A549 (cell line): ENCODE measurements around the gene FSD1. TPM values are rescaled to one million over a fixed set of nuclear protein-coding genes. Genes with fewer than 3 reads are reported as not detected.

Experiments
- ATAC-seq, 2 experiments: fragments of 200-7000 bp in 1 of 2; fragments of >200 bp in 1 of 2; cut with Nextera tagmentation in 1 of 2; cut with Tn5 transposase in 1 of 2; 3 replicates each; pipeline versions ENCODE4 v1.8.0 to v1.9.1; 2018 to 2020; ENCODE audit warnings: mild to moderate bottlenecking in 1 of 2, moderate library complexity in 1 of 2
- CTCF ChIA-PET: fragments of 300-600 bp; sonication (Branson Sonifier 250); formaldehyde crosslinking; extraction: SDS; loops from one replicate; lab custom pipeline; 2021; ENCODE audit warnings: antibody characterized with exemption, inconsistent platforms; lab: Yijun Ruan, JAX
- POLR2A ChIA-PET: fragments of 350-600 bp; formaldehyde crosslinking; extraction: SDS; loops from one replicate; lab custom pipeline; 2021; ENCODE audit warnings: antibody characterized with exemption, inconsistent platforms; lab: Yijun Ruan, JAX
- DNase-seq, 2 experiments: peaks; one replicate each; pipeline versions ENCODE4 v3.0.0 to v3.0.0-alpha.2; 2011 to 2016; ENCODE audit warnings: low read depth in 1 of 2, low spot score in 1 of 2
- FAIRE-seq: peaks from 2 replicates; lab custom pipeline; 2011; peaks lifted over from hg19 to GRCh38; lab: Jason Lieb, UNC
- H3K27ac ChIP-seq, 2 experiments: fragments of >200 bp; sonication (Bioruptor Twin); formaldehyde crosslinking; 3 replicates each; pipeline ENCODE4 v1.5.1; 2016 to 2017
- H3K4me1 ChIP-seq: fragments of >200 bp; sonication (Bioruptor Twin); formaldehyde crosslinking; 3 replicates; pipeline ENCODE4 v1.6.1; 2016
- H3K4me2 ChIP-seq: fragments of >200 bp; sonication (Bioruptor Twin); formaldehyde crosslinking; 3 replicates; pipeline ENCODE4 v1.6.1; 2016
- H3K4me3 ChIP-seq: fragments of >200 bp; sonication (Bioruptor Twin); formaldehyde crosslinking; 3 replicates; pipeline ENCODE4 v1.5.1; 2016
- H3K9me3 ChIP-seq: fragments of >200 bp; sonication (Bioruptor Twin); formaldehyde crosslinking; 3 replicates; pipeline ENCODE4 v1.6.1; 2016
- ATOH8 ChIP-seq: fragments of 250-450 bp; sonication (Bioruptor Pico); IDR thresholded peaks from 2 replicates; pipeline ENCODE4 v1.5.0; 2020; ENCODE audit warnings: low read depth, mild to moderate bottlenecking, moderate library complexity
- BHLHE40 ChIP-seq: IDR thresholded peaks from 2 replicates; pipeline ENCODE4 v1.6.1; 2012; ENCODE audit warnings: low read depth, low read length, inconsistent platforms
- CBX8 ChIP-seq: fragments of 200-600 bp; sonication (generic); IDR thresholded peaks from 2 replicates; pipeline ENCODE4 v1.6.1; 2016
- CHD2 ChIP-seq: fragments of 150-350 bp; IDR thresholded peaks from 2 replicates; pipeline ENCODE4 v1.6.1; 2014; ENCODE audit warnings: low read length; ENCODE audit not compliant: partially characterized antibody
- CTCF ChIP-seq: fragments of >200 bp; sonication (Bioruptor Twin); formaldehyde crosslinking; IDR thresholded peaks from 3 replicates; pipeline ENCODE4 v1.5.1; 2016
- E2F6 ChIP-seq: IDR thresholded peaks from 2 replicates; pipeline ENCODE4 v1.6.1; 2012; ENCODE audit warnings: low read depth, borderline replicate concordance
- EHF ChIP-seq: fragments of 250-450 bp; sonication (Bioruptor Pico); IDR thresholded peaks from 2 replicates; pipeline ENCODE4 v1.5.0; 2020; ENCODE audit warnings: mild to moderate bottlenecking
- EHMT2 ChIP-seq: fragments of 200-600 bp; sonication (generic); IDR thresholded peaks from 2 replicates; pipeline ENCODE4 v1.6.1; 2016; ENCODE audit warnings: antibody characterized with exemption, low read depth, mild to moderate bottlenecking, moderate library complexity
- HEYL ChIP-seq: fragments of 250-450 bp; sonication (Bioruptor Pico); IDR thresholded peaks from 2 replicates; pipeline ENCODE4 v1.8.0; 2021; ENCODE audit warnings: mild to moderate bottlenecking, moderate library complexity
- HOXA7 ChIP-seq: fragments of 250-450 bp; sonication (Bioruptor Pico); IDR thresholded peaks from 2 replicates; pipeline ENCODE4 v1.5.0; 2020; ENCODE audit warnings: mild to moderate bottlenecking, moderate library complexity
- HOXB13 ChIP-seq: fragments of 250-450 bp; sonication (Bioruptor Pico); IDR thresholded peaks from 2 replicates; pipeline ENCODE4 v1.5.0; 2020; ENCODE audit warnings: low read depth, mild to moderate bottlenecking, moderate library complexity
- KDM5A ChIP-seq: fragments of 200-600 bp; sonication (generic); IDR thresholded peaks from 2 replicates; pipeline ENCODE4 v1.6.1; 2016; ENCODE audit warnings: antibody characterized with exemption, mild to moderate bottlenecking
- MAX ChIP-seq: IDR thresholded peaks from 2 replicates; pipeline ENCODE4 v1.6.1; 2012
- NFE2L2 ChIP-seq: fragments of 150-350 bp; conservative IDR thresholded peaks from 2 replicates; pipeline ENCODE4 v1.6.1; 2014; ENCODE audit warnings: low read length
- NR3C1 ChIP-seq: fragments of >200 bp; sonication (Bioruptor Twin); formaldehyde crosslinking; IDR thresholded peaks from 3 replicates; pipeline ENCODE4 v1.6.1; 2017
- PBX3 ChIP-seq: IDR thresholded peaks from 2 replicates; pipeline ENCODE4 v1.6.1; 2012
- POLR2A ChIP-seq: IDR thresholded peaks from 2 replicates; pipeline ENCODE4 v1.6.1; 2012; ENCODE audit warnings: mild to moderate bottlenecking, low read length
- POLR2AphosphoS2 ChIP-seq: conservative IDR thresholded peaks from 2 replicates; pipeline ENCODE4 v1.6.1; 2012; ENCODE audit warnings: low read length, improper control_type of control experiment, inconsistent platforms
- RAD21 ChIP-seq, 2 experiments: fragments of >200 bp in 1 of 2; sonication (Bioruptor Twin) in 1 of 2; formaldehyde crosslinking in 1 of 2; IDR thresholded peaks in 1 of 2; conservative IDR thresholded peaks in 1 of 2; 2 replicates in 1 of 2; 3 replicates in 1 of 2; pipeline ENCODE4 v1.6.1; 2012 to 2018; ENCODE audit warnings: inconsistent platforms in 1 of 2
- RARB ChIP-seq: fragments of 250-450 bp; sonication (Bioruptor Pico); IDR thresholded peaks from 2 replicates; pipeline ENCODE4 v1.8.0; 2021; ENCODE audit warnings: mild to moderate bottlenecking, moderate library complexity
- REST ChIP-seq: fragments of 200-600 bp; sonication (generic); IDR thresholded peaks from 2 replicates; pipeline ENCODE4 v1.6.1; 2016; ENCODE audit warnings: antibody characterized with exemption, mild to moderate bottlenecking, moderate library complexity
- RFX5 ChIP-seq: fragments of 450-650 bp; IDR thresholded peaks from 2 replicates; pipeline ENCODE4 v1.7.1; 2014; ENCODE audit warnings: antibody characterized with exemption, mild to moderate bottlenecking, moderate library complexity
- SREBF2 ChIP-seq: fragments of 450-650 bp; IDR thresholded peaks from 2 replicates; pipeline ENCODE4 v1.6.1; 2014; ENCODE audit warnings: mild to moderate bottlenecking, moderate library complexity
- TFCP2L1 ChIP-seq: fragments of 250-450 bp; sonication (Bioruptor Pico); IDR thresholded peaks from 2 replicates; pipeline ENCODE4 v1.5.0; 2021; ENCODE audit warnings: mild to moderate bottlenecking
- TP53 ChIP-seq: fragments of 250-450 bp; sonication (Bioruptor Pico); IDR thresholded peaks from 2 replicates; pipeline ENCODE4 v1.5.0; 2021; ENCODE audit warnings: mild to moderate bottlenecking, moderate library complexity
- USF2 ChIP-seq: fragments of 450-650 bp; IDR thresholded peaks from 2 replicates; pipeline ENCODE4 v1.6.1; 2014; ENCODE audit warnings: antibody characterized with exemption
- ZFP36 ChIP-seq: fragments of 450-650 bp; IDR thresholded peaks from 2 replicates; pipeline ENCODE4 v1.6.1; 2014; ENCODE audit warnings: borderline replicate concordance; ENCODE audit not compliant: partially characterized antibody
- ZSCAN20 ChIP-seq: fragments of 250-450 bp; sonication (Bioruptor Pico); IDR thresholded peaks from 2 replicates; pipeline ENCODE4 v1.8.0; 2022; ENCODE audit warnings: mild to moderate bottlenecking, moderate library complexity
- WGBS: methylation state at CpG from one replicate; pipeline ENCODE4 v1.1.6; 2017; ENCODE audit errors: missing lambda C conversion rate; 5-methylcytosine and 5-hydroxymethylcytosine counted together
- polyA plus RNA-seq, 4 experiments: library from polyadenylated mRNA; depleted of rRNA in 3 of 4; stranded (reverse); fragments of >200 nt; fragmentation: RNase III in 1 of 4; extraction: RNeasy Plus Mini Kit Qiagen cat#74134 plus additional on column Dnase treatment in 1 of 4; gene quantifications; 2 replicates in 3 of 4; 3 replicates in 1 of 4; pipeline ENCODE4 v1.2.3, GENCODE V29; 2011 to 2017

The FSD1 gene
- polyA plus RNA-seq, 2 of the 4 experiments (the other 2 are of a cell fraction), result 3.5 to 13.2 TPM

GRCh38 chr19:4264812-4265211 is 39.6 kb upstream of the FSD1 start:
- Histone ChIP-seq H3K9me3 (no peaks in the 10 kb centered on the region), H3K4me1 (no peaks in the 10 kb centered on the region), H3K4me3 (no peak overlapping the region), H3K27ac (no peak overlapping the region), H3K4me2 (no peak overlapping the region)
- ATAC-seq (no peak), DNase-seq (no peak), FAIRE-seq (no peak)
- ChIA-PET POLR2A (no interaction called here), CTCF (no interaction called here)
- TF ChIP-seq POLR2AphosphoS2 (no peak), KDM5A (no peak), RAD21 (conservative IDR thresholded peaks at IDR 0.05 in 1 of 2, IDR thresholded peaks at IDR 0.05 in 1 of 2) (no peak), ZFP36 (no peak), PBX3 (no peak), CBX8 (no peak), USF2 (no peak), HOXA7 (CRISPR knock-in tag) (no peak), TFCP2L1 (CRISPR knock-in tag) (no peak), POLR2A (no peak), ATOH8 (CRISPR knock-in tag) (no peak), TP53 (CRISPR knock-in tag) (no peak), RARB (no peak), EHF (CRISPR knock-in tag) (no peak)
- WGBS, result 95% methylated on average over 4 of the region's 4 CpGs

- CTCF ChIA-PET, result interaction anchor here (0.5 to 5.5 kb wide), 18 partner anchors 8 to 259 kb away, joined by 3 to 47 read pairs (median 6); partner anchors contain the start of gene SH3GL1
- no peaks in the 10 kb centered on the region for H3K4me1 ChIP-seq
- FAIRE-seq, result no peak
- no peak for TF ChIP-seq NFE2L2
- no peak for TF ChIP-seq E2F6
- no peak for TF ChIP-seq EHMT2
- no peak for TF ChIP-seq TFCP2L1 (CRISPR knock-in tag)
- no peak for TF ChIP-seq CBX8
- no peak for TF ChIP-seq KDM5A
- TF ChIP-seq CTCF, result no peak
- TF ChIP-seq CHD2, result no peak
- no peak for TF ChIP-seq HEYL (CRISPR knock-in tag)
- TF ChIP-seq USF2, result no peak
- TF ChIP-seq ZSCAN20 (CRISPR knock-in tag), result no peak
- TF ChIP-seq BHLHE40, result no peak
- no peak for TF ChIP-seq HOXB13 (CRISPR knock-in tag)
- no peak for TF ChIP-seq NR3C1
- TF ChIP-seq RFX5, result no peak
- TF ChIP-seq REST, result no peak
- no peak for TF ChIP-seq SREBF2
- TF ChIP-seq MAX, result no peak
- TF ChIP-seq, all 56 proteins: peak for 0
- WGBS, result 88% methylated on average over 17 of the region's 18 CpGs
- Histone ChIP-seq H3K9me3 (no peaks in the 10 kb centered on the region), H3K4me2 (no peak overlapping the region), H3K27ac (no peak overlapping the region), H3K4me3 (no peak overlapping the region)
- ATAC-seq, result no peak
- POLR2A ChIA-PET, result no interaction called here
- DNase-seq, result no peak
These were observed 38.0 kb upstream of the FSD1 start for GRCh38 chr19:4266253-4267000.
